Epithelial cell of proximal tubule (primary cell): ENCODE data around the gene AFF1. TPM values are rescaled to one million over a fixed set of nuclear protein-coding genes. Genes with fewer than 3 reads are reported as not detected.
"Not testable (repeated sequence)": the region's sequence is repeated elsewhere in the genome, so short reads cannot be mapped to it uniquely, and the experiment has no call there.

Source experiments
- DNase-seq: peaks from one replicate; pipeline ENCODE4 v3.0.0-alpha.2; 2011; ENCODE audit warnings: low read depth
- H3K4me3 ChIP-seq: 2 replicates; pipeline ENCODE4 v1.5.1; 2011; ENCODE audit warnings: low read depth, mild to moderate bottlenecking, low read length
- total RNA-seq: library from RNA; depleted of rRNA; stranded (reverse); fragments of >200 nt; gene quantifications from 2 replicates; pipeline ENCODE4 v1.2.3, GENCODE V29; 2015
- TF ChIP-seq, protein P1 (sequence below): conservative IDR thresholded peaks from 2 replicates; pipeline ENCODE4 v1.5.1; 2012; ENCODE audit warnings: low read depth, mild to moderate bottlenecking, low read length

The AFF1 gene
- total RNA-seq, 1 donor from 2014 or later: 12.5 TPM

DNA sequence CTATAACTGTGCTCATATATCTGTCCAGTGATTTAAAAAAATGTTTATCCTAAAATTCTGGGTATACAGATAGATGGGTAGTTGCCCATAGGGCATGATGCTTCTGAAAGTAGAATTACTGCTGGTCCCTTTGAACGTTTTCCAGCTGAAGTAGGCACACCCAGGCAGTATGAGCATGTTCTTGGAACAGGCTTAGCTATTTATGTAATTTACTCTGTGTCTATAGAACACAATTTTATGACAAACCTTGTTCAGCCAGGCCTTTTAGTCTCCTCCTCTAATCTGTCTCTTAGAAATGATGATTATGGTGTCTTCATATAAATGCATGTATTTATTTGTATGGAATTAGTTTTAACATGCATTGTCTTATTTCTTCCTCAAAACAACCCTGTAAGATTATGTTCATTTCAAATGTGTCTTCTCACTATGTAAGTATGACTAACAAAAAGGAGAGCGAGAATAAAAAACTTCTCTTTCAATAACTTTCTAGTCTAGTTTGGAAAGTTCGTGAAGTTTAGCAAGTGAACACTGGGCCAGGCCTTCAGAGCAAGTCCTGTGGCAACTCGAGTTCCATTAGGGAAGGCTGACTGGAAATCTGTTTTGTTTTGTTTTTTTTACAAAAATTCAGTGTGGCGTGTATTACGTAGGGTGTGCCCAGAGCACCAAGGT lies 142.0 kb downstream of the AFF1 start:
- DNase-seq: no peak
- TF ChIP-seq, protein P1, sequence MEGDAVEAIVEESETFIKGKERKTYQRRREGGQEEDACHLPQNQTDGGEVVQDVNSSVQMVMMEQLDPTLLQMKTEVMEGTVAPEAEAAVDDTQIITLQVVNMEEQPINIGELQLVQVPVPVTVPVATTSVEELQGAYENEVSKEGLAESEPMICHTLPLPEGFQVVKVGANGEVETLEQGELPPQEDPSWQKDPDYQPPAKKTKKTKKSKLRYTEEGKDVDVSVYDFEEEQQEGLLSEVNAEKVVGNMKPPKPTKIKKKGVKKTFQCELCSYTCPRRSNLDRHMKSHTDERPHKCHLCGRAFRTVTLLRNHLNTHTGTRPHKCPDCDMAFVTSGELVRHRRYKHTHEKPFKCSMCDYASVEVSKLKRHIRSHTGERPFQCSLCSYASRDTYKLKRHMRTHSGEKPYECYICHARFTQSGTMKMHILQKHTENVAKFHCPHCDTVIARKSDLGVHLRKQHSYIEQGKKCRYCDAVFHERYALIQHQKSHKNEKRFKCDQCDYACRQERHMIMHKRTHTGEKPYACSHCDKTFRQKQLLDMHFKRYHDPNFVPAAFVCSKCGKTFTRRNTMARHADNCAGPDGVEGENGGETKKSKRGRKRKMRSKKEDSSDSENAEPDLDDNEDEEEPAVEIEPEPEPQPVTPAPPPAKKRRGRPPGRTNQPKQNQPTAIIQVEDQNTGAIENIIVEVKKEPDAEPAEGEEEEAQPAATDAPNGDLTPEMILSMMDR: no peak
- no peak overlapping the region for H3K4me3 ChIP-seq

GRCh38 chr4:87077914-87078585 lies 143.2 kb downstream of the AFF1 start:
- DNase-seq: no peak
- no peak overlapping the region for H3K4me3 ChIP-seq
- TF ChIP-seq, protein P1: no peak

- no peak for DNase-seq
- TF ChIP-seq, protein P1: no peak
- no peak overlapping the region for H3K4me3 ChIP-seq
These were observed 144.2 kb downstream of the AFF1 start for GRCh38 chr4:87078987-87079486.

- no peak for DNase-seq
- H3K4me3 ChIP-seq: no peak overlapping the region
- TF ChIP-seq, protein P1: no peak
These were observed 145.2 kb downstream of the AFF1 start for GRCh38 chr4:87079967-87080366.

- H3K4me3 ChIP-seq: no peak overlapping the region
- DNase-seq: no peak
- TF ChIP-seq, protein P1: no peak
These were observed 145.7 kb downstream of the AFF1 start for GRCh38 chr4:87080462-87080861.

DNA sequence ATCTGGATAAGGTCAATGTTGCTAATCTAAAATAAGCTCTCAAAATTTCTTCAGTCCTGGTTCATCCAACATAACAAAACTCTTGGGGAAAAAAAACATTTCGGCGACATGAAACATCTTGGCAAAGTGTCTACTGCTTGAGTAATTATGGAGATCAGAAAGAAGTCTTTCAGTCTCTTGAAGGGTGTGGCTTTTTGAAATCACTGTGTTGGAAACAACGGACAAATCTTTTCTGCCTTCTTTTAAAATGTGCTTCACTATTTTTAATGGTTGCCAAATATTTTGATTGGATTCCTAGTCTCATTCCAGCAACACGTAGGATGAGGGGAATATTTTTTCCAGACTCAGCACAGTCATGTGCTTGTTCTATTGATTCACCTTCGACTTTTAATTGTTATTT lies 147.0 kb downstream of the AFF1 start:
- no peak for DNase-seq
- TF ChIP-seq, protein P1: no peak
- no peak overlapping the region for H3K4me3 ChIP-seq

GRCh38 chr4:87085732-87086131 lies 150.9 kb downstream of the AFF1 start:
- DNase-seq: not testable (repeated sequence)

More at GRCh38 chr4:87085732-87086131, 150.9 kb downstream of the AFF1 start:
- H3K4me3 ChIP-seq: not testable (repeated sequence)
